Measurements from ENCODE around the gene CST5. TPM values are rescaled to one million over a fixed set of nuclear protein-coding genes. Genes with fewer than 3 reads are reported as not detected.
"Not testable (repeated sequence)": the region's sequence is repeated elsewhere in the genome, so short reads cannot be mapped to it uniquely, and the experiment has no call there.

Gene CST5
- total RNA-seq, 4 donors from 2014 or later = 1.4 to 4.5 (median 3.7) TPM; not detected in 1

DNA sequence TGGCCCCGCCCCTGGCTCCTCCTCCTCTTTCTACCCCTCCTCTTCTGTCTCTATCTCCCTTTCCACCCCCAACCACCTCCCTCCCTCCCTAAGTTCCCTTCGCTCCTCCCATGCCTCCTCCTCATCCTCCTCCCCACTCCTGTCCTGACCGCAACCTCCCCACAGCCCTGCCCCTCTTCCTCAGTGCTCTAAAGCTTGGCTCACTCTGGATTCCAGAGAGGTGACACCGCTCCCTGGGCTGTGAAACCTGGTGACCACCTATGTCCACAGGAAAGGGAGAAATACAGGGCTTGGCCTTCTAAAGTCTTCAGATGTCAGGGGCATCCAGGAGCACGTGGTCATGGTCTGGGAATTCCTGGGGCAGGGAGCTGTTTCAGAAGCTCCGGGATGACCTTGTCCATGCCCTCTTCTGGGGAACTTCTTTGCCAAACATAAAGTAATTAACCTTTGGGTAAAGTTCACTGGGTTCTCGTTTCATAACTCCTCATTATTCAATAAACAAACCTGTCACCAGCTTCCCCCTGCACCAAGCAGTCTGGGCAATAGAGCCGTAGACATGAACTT, 345 bp upstream of the CST5 start:
- intact Hi-C loops (cut with DNase I) = loop anchor here (5.0 kb wide), 1 partner anchor 78 kb away; no protein-coding TSS in a partner anchor
- Histone ChIP-seq H3K9me3 (no peaks in the 10 kb centered on the region), H3K4me3 (no peak overlapping the region), H3K27me3 (no peaks in the 10 kb centered on the region), H3K36me3 (no peaks in the 10 kb centered on the region), H3K27ac (replicated peaks in 1 of 4) (peak overlapping the region; percentile 77 to 83 (median 78)), H3K4me1 (peaks cover 0 to 88% (median 82%) of the 10 kb centered on the region in 4 donors)
- no peak for TF ChIP-seq EP300 (IDR thresholded peaks at IDR 0.05)
- TF ChIP-seq, protein P1, sequence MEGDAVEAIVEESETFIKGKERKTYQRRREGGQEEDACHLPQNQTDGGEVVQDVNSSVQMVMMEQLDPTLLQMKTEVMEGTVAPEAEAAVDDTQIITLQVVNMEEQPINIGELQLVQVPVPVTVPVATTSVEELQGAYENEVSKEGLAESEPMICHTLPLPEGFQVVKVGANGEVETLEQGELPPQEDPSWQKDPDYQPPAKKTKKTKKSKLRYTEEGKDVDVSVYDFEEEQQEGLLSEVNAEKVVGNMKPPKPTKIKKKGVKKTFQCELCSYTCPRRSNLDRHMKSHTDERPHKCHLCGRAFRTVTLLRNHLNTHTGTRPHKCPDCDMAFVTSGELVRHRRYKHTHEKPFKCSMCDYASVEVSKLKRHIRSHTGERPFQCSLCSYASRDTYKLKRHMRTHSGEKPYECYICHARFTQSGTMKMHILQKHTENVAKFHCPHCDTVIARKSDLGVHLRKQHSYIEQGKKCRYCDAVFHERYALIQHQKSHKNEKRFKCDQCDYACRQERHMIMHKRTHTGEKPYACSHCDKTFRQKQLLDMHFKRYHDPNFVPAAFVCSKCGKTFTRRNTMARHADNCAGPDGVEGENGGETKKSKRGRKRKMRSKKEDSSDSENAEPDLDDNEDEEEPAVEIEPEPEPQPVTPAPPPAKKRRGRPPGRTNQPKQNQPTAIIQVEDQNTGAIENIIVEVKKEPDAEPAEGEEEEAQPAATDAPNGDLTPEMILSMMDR (IDR thresholded peaks at IDR 0.05) = no peak
- no peak for TF ChIP-seq POLR2A (IDR thresholded peaks at IDR 0.05; ENCODE audit: low read depth)
- TF ChIP-seq POLR2AphosphoS5 (IDR thresholded peaks at IDR 0.05) = peak; percentile 23 to 66
- WGBS = 35% methylated on average over 8 of the region's 8 CpGs
- peak; percentile 87 for DNase-seq (ENCODE audit: extremely low spot score)

DNA sequence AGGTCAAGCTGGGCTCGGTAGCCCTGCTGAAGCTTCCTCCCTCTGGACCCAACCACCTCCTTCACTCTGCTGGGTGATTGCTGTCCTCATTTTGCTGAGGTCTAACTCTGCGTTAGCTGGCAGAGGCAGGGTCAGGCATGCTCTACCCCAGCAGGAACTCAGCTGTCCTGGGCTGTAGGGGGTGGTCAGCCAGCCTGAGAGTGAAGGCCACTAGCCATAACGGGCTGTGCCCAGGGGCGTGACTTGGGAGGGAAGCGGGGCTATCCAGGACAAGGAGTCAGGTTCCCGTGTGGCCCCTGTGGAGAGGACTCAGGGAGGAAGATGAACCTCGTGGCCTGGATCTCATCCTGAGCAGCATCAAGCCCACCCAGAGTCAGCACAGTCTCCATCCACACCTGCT, 761 bp downstream of the CST5 start:
- peak overlapping the region; percentile 77 to 83 (median 78) for H3K27ac ChIP-seq (replicated peaks in 1 of 4)
- H3K4me3 ChIP-seq = no peak overlapping the region
- peaks cover 0 to 95% (median 89%) of the 10 kb centered on the region in 4 donors for H3K4me1 ChIP-seq
- intact Hi-C loops (cut with DNase I) = no loop called here
- no peaks in the 10 kb centered on the region for H3K9me3 ChIP-seq
- TF ChIP-seq, protein P1 (IDR thresholded peaks at IDR 0.05) = no peak
- no peak for TF ChIP-seq EP300 (IDR thresholded peaks at IDR 0.05)
- TF ChIP-seq POLR2AphosphoS5 (IDR thresholded peaks at IDR 0.05) = no peak
- TF ChIP-seq POLR2A (IDR thresholded peaks at IDR 0.05; ENCODE audit: low read depth) = no peak
- DNase-seq (ENCODE audit: extremely low spot score) = peak; percentile 80
- H3K27me3 ChIP-seq = no peaks in the 10 kb centered on the region
- H3K36me3 ChIP-seq = no peaks in the 10 kb centered on the region
- no CpG with 5 or more reads among the region's 7 CpGs for WGBS

DNA sequence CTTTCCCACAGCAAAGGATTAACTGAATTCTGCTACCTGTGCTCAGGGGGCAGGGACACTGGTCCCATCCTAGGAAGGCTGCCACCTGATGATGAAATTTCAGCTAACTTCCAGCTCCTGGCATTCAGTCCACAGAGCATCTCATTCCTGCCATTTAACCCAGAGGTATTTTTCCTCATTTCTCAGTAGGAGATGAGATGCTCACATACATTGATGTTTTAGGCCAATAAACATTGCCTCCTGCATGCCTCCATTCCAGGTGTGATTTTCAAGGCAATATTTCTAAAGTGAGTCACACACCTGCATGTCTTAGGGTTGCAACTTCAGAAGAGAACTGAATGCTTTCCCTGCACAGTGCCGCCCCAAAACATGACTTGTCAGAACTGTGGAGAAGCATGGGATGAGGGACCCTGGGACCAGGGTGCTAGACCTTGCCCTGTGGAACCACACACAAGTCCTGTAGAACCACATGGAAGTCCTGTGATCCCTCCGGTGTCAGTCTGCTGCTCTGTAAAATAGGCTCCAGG, 1.5 kb downstream of the CST5 start:
- intact Hi-C loops (cut with DNase I); H3K36me3 ChIP-seq; H3K27me3 ChIP-seq; DNase-seq (ENCODE audit: extremely low spot score); H3K9me3 ChIP-seq; H3K4me3 ChIP-seq: not testable (repeated sequence)
- 82% methylated on average over 2 of the region's 2 CpGs for WGBS
- Histone ChIP-seq H3K4me1 (peaks cover 0 to 92% (median 89%) of the 10 kb centered on the region in 4 donors), H3K27ac (replicated peaks in 1 of 4) (peak overlapping the region; percentile 77 to 84 (median 83))

DNA sequence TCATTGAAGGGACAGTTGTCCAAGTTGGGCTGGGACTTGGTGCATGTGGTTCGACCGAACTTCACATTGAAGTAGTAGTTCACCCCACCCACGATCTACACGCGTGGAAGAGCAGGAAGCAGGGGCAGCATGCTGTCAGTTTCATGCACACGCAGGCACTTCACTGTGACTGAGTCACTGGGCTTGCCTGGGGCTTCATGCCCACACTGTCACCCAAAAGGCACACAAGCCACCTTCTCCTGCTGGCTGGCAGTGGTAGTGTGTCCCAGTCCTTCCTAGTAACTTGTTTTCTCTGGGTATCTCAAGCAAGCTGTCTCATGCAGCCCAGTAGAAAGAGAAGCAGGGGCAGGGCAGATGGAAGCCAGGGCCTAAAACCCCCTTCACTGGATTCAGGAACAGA, 2.0 kb downstream of the CST5 start:
- H3K27ac ChIP-seq (replicated peaks in 1 of 4) = peak overlapping the region in 3 of 4 donors; percentile 83 to 84 (median 83)
- TF ChIP-seq POLR2A (IDR thresholded peaks at IDR 0.05; ENCODE audit: low read depth) = no peak
- no peak for TF ChIP-seq POLR2AphosphoS5 (IDR thresholded peaks at IDR 0.05)
- no peak for TF ChIP-seq EP300 (IDR thresholded peaks at IDR 0.05)
- TF ChIP-seq, protein P1 (IDR thresholded peaks at IDR 0.05) = peak in 1 of 3 experiments; percentile 9
- intact Hi-C loops (cut with DNase I) = no loop called here
- no peaks in the 10 kb centered on the region for H3K36me3 ChIP-seq
- DNase-seq (ENCODE audit: extremely low spot score) = peak; percentile 74
- H3K27me3 ChIP-seq = no peaks in the 10 kb centered on the region
- WGBS = 95% methylated on average over 4 of the region's 6 CpGs
- no peaks in the 10 kb centered on the region for H3K9me3 ChIP-seq
- peaks cover 0 to 95% (median 91%) of the 10 kb centered on the region in 4 donors for H3K4me1 ChIP-seq
- no peak overlapping the region for H3K4me3 ChIP-seq

DNA sequence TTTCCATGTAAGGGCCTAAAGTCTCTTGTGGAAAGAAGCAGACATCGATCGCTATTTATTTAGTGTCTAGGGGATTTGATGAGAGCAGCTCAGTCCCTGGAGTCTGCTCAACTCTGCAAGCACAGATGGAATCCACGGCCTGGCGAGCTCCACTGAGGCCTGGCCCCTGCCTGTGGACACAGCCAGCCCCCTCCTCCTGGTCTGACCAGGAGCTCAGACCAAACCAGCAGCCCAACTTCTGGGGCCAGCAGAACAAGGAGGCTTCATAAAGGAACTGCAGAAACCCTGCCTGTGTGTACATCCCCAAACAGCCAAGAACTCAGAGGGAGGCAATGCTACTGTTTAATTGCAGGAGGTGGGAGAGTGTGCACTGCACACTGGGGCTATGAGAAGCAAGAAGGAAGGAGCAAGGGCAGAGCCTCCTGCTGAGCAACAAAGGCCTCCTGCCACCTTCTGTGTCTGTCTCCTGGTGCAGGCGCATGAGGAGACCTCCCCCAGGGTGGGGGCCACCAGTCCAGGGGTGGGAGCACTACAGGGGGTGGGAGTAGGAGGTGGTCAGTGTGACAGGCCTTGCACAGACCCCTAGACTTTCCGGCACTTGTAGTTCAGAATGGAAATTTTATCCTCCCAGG, 3.8 kb downstream of the CST5 start:
- Histone ChIP-seq H3K36me3 (no peaks in the 10 kb centered on the region), H3K27me3 (no peaks in the 10 kb centered on the region), H3K27ac (replicated peaks in 1 of 4) (peak overlapping the region; percentile 69 to 84 (median 84)), H3K9me3 (no peaks in the 10 kb centered on the region), H3K4me1 (peaks cover 0 to 97% (median 89%) of the 10 kb centered on the region in 4 donors), H3K4me3 (no peak overlapping the region)
- TF ChIP-seq POLR2A (IDR thresholded peaks at IDR 0.05; ENCODE audit: low read depth) (no peak), POLR2AphosphoS5 (IDR thresholded peaks at IDR 0.05) (peak in 1 of 2 donors; percentile 6), EP300 (IDR thresholded peaks at IDR 0.05) (no peak)
- TF ChIP-seq, protein P1 (IDR thresholded peaks at IDR 0.05) = no peak
- WGBS = 49% methylated on average over 6 of the region's 6 CpGs
- DNase-seq (ENCODE audit: extremely low spot score) = peak; percentile 84
- intact Hi-C loops (cut with DNase I) = no loop called here
